ENCODE results near the gene KDM4B. TPM values are rescaled to one million over a fixed set of nuclear protein-coding genes. Genes with fewer than 3 reads are reported as not detected.
"Not testable (repeated sequence)": the region's sequence is repeated elsewhere in the genome, so short reads cannot be mapped to it uniquely, and the experiment has no call there.

The KDM4B gene
- total RNA-seq, 2 donors from 2014 or later = 27.8 to 38.5 TPM

DNA sequence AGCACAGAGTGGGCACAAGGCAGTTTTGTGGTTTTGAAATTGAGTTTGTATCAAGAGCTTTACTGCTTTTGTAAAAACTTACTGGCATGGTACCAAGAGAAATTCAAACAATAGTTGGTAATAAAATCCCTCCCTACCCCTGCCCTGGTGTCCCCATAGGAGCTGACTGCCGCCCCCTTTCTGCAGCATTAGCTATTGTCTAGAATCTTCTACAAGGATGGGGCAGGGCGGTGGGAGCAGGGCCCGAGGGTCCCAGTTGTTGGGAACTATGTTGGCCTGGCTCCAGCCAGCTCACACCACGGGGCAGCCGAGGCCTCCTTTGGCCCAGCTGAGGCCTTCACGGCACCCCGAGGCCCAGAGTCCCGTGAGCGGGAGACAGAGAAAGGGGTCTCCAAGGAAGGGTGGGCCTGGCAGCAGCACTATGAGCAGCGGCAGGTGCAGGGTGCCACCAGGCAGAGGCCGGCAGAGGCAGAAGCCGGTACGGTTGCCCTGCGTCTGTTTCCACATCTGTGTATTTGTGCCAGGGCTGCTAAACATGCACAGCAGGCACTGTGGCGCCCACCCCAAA lies 57.9 kb downstream of the KDM4B start:
- no peaks in the 10 kb centered on the region for H3K36me3 ChIP-seq (ENCODE audit: control insufficient read depth, insufficient read depth, low read length)
- no peak overlapping the region for H3K9ac ChIP-seq (ENCODE audit: extremely low read depth, low read length, poor library complexity, severe bottlenecking)
- WGBS, 2 experiments (ENCODE audit: insufficient coverage in 1 of 2, insufficient read length in 1 of 2) = 95% methylated on average over 14 to 15 of the region's 15 CpGs
- H3K27ac Mint-ChIP-seq = no peak overlapping the region
- H3K9me3 ChIP-seq (ENCODE audit: control insufficient read depth, low read length) = no peaks in the 10 kb centered on the region
- no peaks in the 10 kb centered on the region for H3K27me3 ChIP-seq (ENCODE audit: control insufficient read depth, insufficient read depth, low read length, poor library complexity, severe bottlenecking)
- H3K27ac ChIP-seq (ENCODE audit: low read depth, low read length) = peak overlapping the region; percentile 77
- H3K4me3 Mint-ChIP-seq = no peak overlapping the region
- no peaks in the 10 kb centered on the region for H3K27me3 Mint-ChIP-seq (ENCODE audit: insufficient read depth)
- H3K4me1 ChIP-seq (ENCODE audit: control insufficient read depth, insufficient read depth, low read length) = no peaks in the 10 kb centered on the region
- no peaks in the 10 kb centered on the region for H3K4me1 Mint-ChIP-seq
- DNase-seq = no peak
- H3K9me3 Mint-ChIP-seq = no peaks in the 10 kb centered on the region
- peaks cover 5% of the 10 kb centered on the region for H3K36me3 Mint-ChIP-seq (ENCODE audit: low read depth)
- TF ChIP-seq, protein P1, sequence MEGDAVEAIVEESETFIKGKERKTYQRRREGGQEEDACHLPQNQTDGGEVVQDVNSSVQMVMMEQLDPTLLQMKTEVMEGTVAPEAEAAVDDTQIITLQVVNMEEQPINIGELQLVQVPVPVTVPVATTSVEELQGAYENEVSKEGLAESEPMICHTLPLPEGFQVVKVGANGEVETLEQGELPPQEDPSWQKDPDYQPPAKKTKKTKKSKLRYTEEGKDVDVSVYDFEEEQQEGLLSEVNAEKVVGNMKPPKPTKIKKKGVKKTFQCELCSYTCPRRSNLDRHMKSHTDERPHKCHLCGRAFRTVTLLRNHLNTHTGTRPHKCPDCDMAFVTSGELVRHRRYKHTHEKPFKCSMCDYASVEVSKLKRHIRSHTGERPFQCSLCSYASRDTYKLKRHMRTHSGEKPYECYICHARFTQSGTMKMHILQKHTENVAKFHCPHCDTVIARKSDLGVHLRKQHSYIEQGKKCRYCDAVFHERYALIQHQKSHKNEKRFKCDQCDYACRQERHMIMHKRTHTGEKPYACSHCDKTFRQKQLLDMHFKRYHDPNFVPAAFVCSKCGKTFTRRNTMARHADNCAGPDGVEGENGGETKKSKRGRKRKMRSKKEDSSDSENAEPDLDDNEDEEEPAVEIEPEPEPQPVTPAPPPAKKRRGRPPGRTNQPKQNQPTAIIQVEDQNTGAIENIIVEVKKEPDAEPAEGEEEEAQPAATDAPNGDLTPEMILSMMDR (conservative IDR thresholded peaks at IDR 0.05) = peak; percentile 58
- no peak overlapping the region for H3K4me3 ChIP-seq (ENCODE audit: low read length)

DNA sequence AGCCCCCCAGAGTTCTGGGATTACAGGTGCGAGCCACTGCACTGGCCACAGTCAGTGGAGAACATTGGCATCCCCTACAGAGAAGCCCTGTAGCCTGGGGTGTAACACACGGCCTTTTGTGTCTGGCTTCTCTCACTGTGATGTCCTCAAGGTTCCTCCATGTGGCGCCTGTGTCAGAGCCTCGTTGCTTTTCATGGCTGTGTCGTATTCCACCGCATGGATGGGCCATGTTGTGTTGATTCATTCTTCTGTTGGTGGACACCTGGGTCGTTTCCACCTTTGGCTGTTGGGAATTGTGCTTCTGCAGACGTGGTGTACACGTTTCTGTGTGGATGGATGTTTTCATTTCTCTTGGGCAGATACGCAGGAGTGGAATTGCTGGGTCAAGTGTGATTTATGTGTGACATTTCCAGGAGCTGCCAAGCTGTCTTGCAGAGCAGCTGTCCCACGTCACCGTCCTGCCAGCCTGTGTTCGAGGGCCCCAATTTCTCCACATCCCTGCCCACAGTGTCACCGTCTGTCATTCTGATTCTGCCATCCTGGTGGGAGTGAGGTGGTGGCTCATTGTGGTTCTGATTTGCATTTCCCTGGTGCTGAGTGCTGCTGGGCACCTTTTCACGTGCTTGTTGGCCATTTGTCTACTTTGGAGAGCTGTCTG lies 59.4 kb downstream of the KDM4B start:
- Histone ChIP-seq H3K9ac (ENCODE audit: extremely low read depth, low read length, poor library complexity, severe bottlenecking) (no peak overlapping the region), H3K9me3 (ENCODE audit: control insufficient read depth, low read length) (no peaks in the 10 kb centered on the region), H3K4me1 (ENCODE audit: control insufficient read depth, insufficient read depth, low read length) (no peaks in the 10 kb centered on the region), H3K4me3 (ENCODE audit: low read length) (no peak overlapping the region), H3K27me3 (ENCODE audit: control insufficient read depth, insufficient read depth, low read length, poor library complexity, severe bottlenecking) (no peaks in the 10 kb centered on the region), H3K27ac (ENCODE audit: low read depth, low read length) (no peak overlapping the region), H3K36me3 (ENCODE audit: control insufficient read depth, insufficient read depth, low read length) (peaks cover 9% of the 10 kb centered on the region)
- TF ChIP-seq, protein P1 (conservative IDR thresholded peaks at IDR 0.05) = no peak
- Mint-ChIP-seq H3K36me3 (ENCODE audit: low read depth) (peaks cover 8% of the 10 kb centered on the region), H3K27ac (no peak overlapping the region), H3K4me3 (no peak overlapping the region), H3K9me3 (no peaks in the 10 kb centered on the region), H3K27me3 (ENCODE audit: insufficient read depth) (no peaks in the 10 kb centered on the region), H3K4me1 (no peaks in the 10 kb centered on the region)
- DNase-seq = no peak
- 92 to 94% methylated on average over 15 of the region's 15 CpGs for WGBS, 2 experiments (ENCODE audit: insufficient coverage in 1 of 2, insufficient read length in 1 of 2)

DNA sequence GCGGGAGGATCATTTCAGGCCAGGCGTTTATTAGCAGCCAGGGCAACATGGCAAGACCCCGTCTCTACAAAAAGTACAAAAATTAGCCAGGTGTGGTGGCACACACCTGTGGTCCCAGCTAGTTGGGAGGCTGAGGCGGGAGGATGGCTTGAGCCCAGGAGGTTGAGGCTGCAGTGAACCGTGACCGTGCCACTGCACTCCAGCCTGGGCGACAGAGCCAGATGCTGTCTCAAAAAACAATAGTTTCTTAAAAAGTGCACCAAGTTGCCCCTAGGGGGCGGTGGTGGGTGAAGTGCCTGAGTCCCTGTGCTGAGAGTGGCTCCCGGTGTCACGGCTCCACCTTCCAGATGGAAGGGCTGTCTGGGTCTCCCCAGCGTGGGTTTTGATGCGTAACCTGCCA lies 60.7 kb downstream of the KDM4B start:
- not testable (repeated sequence) for H3K27me3 Mint-ChIP-seq (ENCODE audit: insufficient read depth); H3K27me3 ChIP-seq (ENCODE audit: control insufficient read depth, insufficient read depth, low read length, poor library complexity, severe bottlenecking); H3K9me3 ChIP-seq (ENCODE audit: control insufficient read depth, low read length); H3K4me1 Mint-ChIP-seq; H3K27ac ChIP-seq (ENCODE audit: low read depth, low read length); H3K4me3 ChIP-seq (ENCODE audit: low read length); H3K4me1 ChIP-seq (ENCODE audit: control insufficient read depth, insufficient read depth, low read length); H3K4me3 Mint-ChIP-seq; H3K9me3 Mint-ChIP-seq; H3K27ac Mint-ChIP-seq; H3K9ac ChIP-seq (ENCODE audit: extremely low read depth, low read length, poor library complexity, severe bottlenecking)
- 72 to 76% methylated on average over 10 to 12 of the region's 12 CpGs for WGBS, 2 experiments (ENCODE audit: insufficient coverage in 1 of 2, insufficient read length in 1 of 2)
- DNase-seq = peak; percentile 93
- H3K36me3 Mint-ChIP-seq (ENCODE audit: low read depth) = peaks cover 16% of the 10 kb centered on the region
- TF ChIP-seq, protein P1 (conservative IDR thresholded peaks at IDR 0.05) = peak; percentile 85
- peaks cover 21% of the 10 kb centered on the region for H3K36me3 ChIP-seq (ENCODE audit: control insufficient read depth, insufficient read depth, low read length)
